T-helper 17 cell (primary cell): Measurements from ENCODE around the gene ERVK3-1. TPM values are rescaled to one million over a fixed set of nuclear protein-coding genes. Genes with fewer than 3 reads are reported as not detected.
"Not testable (repeated sequence)": the region's sequence is repeated elsewhere in the genome, so short reads cannot be mapped to it uniquely, and the experiment has no call there.

Experiments
- ATAC-seq: fragments of 150-1000 bp; cut with Tn5 transposase; 2 replicates; pipeline ENCODE4 v1.10.0; 2021; ENCODE audit warnings: mild to moderate bottlenecking, moderate library complexity
- DNase-seq, 3 donors: peaks; one replicate each; pipeline versions ENCODE4 v3.0.0 to v3.0.0-alpha.2; 2020 to 2021
- H3K9me3 ChIP-seq: one replicate; pipeline ENCODE4 v1.7.0; 2013; ENCODE audit warnings: low read length, mild to moderate bottlenecking; ENCODE audit not compliant: control insufficient read depth, poor library complexity, severe bottlenecking
- H3K27ac Mint-ChIP-seq: one replicate; pipeline ENCODE4 v1.8.0; 2022; ENCODE audit warnings: mild to moderate bottlenecking, moderate library complexity, mixed read lengths
- H3K27me3 Mint-ChIP-seq: one replicate; pipeline ENCODE4 v1.8.0; 2022; ENCODE audit warnings: mixed read lengths
- H3K36me3 Mint-ChIP-seq: one replicate; pipeline ENCODE4 v1.8.0; 2022; ENCODE audit warnings: low read depth, mixed read lengths
- H3K4me1 Mint-ChIP-seq: one replicate; pipeline ENCODE4 v1.8.0; 2022; ENCODE audit warnings: mild to moderate bottlenecking, mixed read lengths
- H3K4me3 Mint-ChIP-seq: one replicate; pipeline ENCODE4 v1.8.0; 2022; ENCODE audit warnings: mild to moderate bottlenecking, moderate library complexity, mixed read lengths
- total RNA-seq, 4 donors: library from RNA in 2 of 4; stranded (reverse) in 2 of 4; gene quantifications; one replicate each; pipeline ENCODE4 v1.2.3 and lab custom pipeline; 2022 to 2026

Gene ERVK3-1
- total RNA-seq, 2 donors from 2014 or later, result 108 to 110 TPM

GRCh38 chr19:58279042-58279924, 25.9 kb upstream of the ERVK3-1 start:
- peak; percentile 5 to 22 (median 18) for DNase-seq
- H3K36me3 Mint-ChIP-seq, result peaks cover 8% of the 10 kb centered on the region
- H3K4me1 Mint-ChIP-seq, result peaks cover 25% of the 10 kb centered on the region
- ATAC-seq, result no peak
- peak overlapping the region; percentile 95 for H3K27ac Mint-ChIP-seq
- no peaks in the 10 kb centered on the region for H3K27me3 Mint-ChIP-seq
- no peaks in the 10 kb centered on the region for H3K9me3 ChIP-seq
- peak overlapping the region; percentile 97 for H3K4me3 Mint-ChIP-seq

- DNase-seq (no peak), ATAC-seq (no peak)
- no peaks in the 10 kb centered on the region for H3K27me3 Mint-ChIP-seq
- no peaks in the 10 kb centered on the region for H3K9me3 ChIP-seq
- peaks cover 25% of the 10 kb centered on the region for H3K4me1 Mint-ChIP-seq
- H3K4me3 Mint-ChIP-seq, result peak overlapping the region; percentile 97
- peaks cover 8% of the 10 kb centered on the region for H3K36me3 Mint-ChIP-seq
- peak overlapping the region; percentile 95 for H3K27ac Mint-ChIP-seq
Measured at GRCh38 chr19:58279925-58280316, 25.3 kb upstream of the ERVK3-1 start.

- Mint-ChIP-seq H3K27ac (no peak overlapping the region), H3K27me3 (no peaks in the 10 kb centered on the region), H3K4me3 (no peak overlapping the region), H3K36me3 (peaks cover 8% of the 10 kb centered on the region), H3K4me1 (peaks cover 17% of the 10 kb centered on the region)
- ATAC-seq, result no peak
- no peaks in the 10 kb centered on the region for H3K9me3 ChIP-seq
- DNase-seq, result no peak
Measured at GRCh38 chr19:58284199-58284598, 21.0 kb upstream of the ERVK3-1 start.

- Mint-ChIP-seq H3K27me3 (no peaks in the 10 kb centered on the region), H3K4me1 (peaks cover 2% of the 10 kb centered on the region), H3K36me3 (peaks cover 14% of the 10 kb centered on the region), H3K4me3 (no peak overlapping the region), H3K27ac (no peak overlapping the region)
- no peak for ATAC-seq
- H3K9me3 ChIP-seq, result peaks cover 13% of the 10 kb centered on the region
- no peak for DNase-seq
Measured at GRCh38 chr19:58291943-58292342, 13.2 kb upstream of the ERVK3-1 start.

- H3K9me3 ChIP-seq, result peaks cover 13% of the 10 kb centered on the region
- Mint-ChIP-seq H3K27ac (no peak overlapping the region), H3K27me3 (no peaks in the 10 kb centered on the region), H3K4me1 (peaks cover 2% of the 10 kb centered on the region), H3K36me3 (peaks cover 9% of the 10 kb centered on the region), H3K4me3 (no peak overlapping the region)
- no peak for DNase-seq
- ATAC-seq, result no peak
Measured at GRCh38 chr19:58294743-58295374, 10.3 kb upstream of the ERVK3-1 start.

- ATAC-seq (no peak), DNase-seq (no peak)
- no peaks in the 10 kb centered on the region for H3K27me3 Mint-ChIP-seq
- no peak overlapping the region for H3K4me3 Mint-ChIP-seq
- peaks cover 13% of the 10 kb centered on the region for H3K9me3 ChIP-seq
- H3K4me1 Mint-ChIP-seq, result peaks cover 1% of the 10 kb centered on the region
- peaks cover 8% of the 10 kb centered on the region for H3K36me3 Mint-ChIP-seq
- no peak overlapping the region for H3K27ac Mint-ChIP-seq
Measured at GRCh38 chr19:58296104-58296503, 9.1 kb upstream of the ERVK3-1 start.

- Mint-ChIP-seq H3K36me3 (peaks cover 7% of the 10 kb centered on the region), H3K4me3 (no peak overlapping the region), H3K27me3 (no peaks in the 10 kb centered on the region), H3K4me1 (peaks cover 10% of the 10 kb centered on the region), H3K27ac (no peak overlapping the region)
- no peaks in the 10 kb centered on the region for H3K9me3 ChIP-seq
- DNase-seq (no peak), ATAC-seq (no peak)
Measured at GRCh38 chr19:58300620-58301019, 4.6 kb upstream of the ERVK3-1 start.

GRCh38 chr19:58304255-58304654, 922 bp upstream of the ERVK3-1 start:
- DNase-seq (no peak), ATAC-seq (no peak)
- H3K4me1 Mint-ChIP-seq, result peaks cover 28% of the 10 kb centered on the region
- no peaks in the 10 kb centered on the region for H3K9me3 ChIP-seq
- H3K27ac Mint-ChIP-seq, result peak overlapping the region; percentile 97
- H3K36me3 Mint-ChIP-seq, result peaks cover 6% of the 10 kb centered on the region
- no peaks in the 10 kb centered on the region for H3K27me3 Mint-ChIP-seq
- H3K4me3 Mint-ChIP-seq, result no peak overlapping the region

GRCh38 chr19:58304748-58305064, 471 bp upstream of the ERVK3-1 start:
- no peak for ATAC-seq
- peaks cover 32% of the 10 kb centered on the region for H3K4me1 Mint-ChIP-seq
- H3K4me3 Mint-ChIP-seq, result peak overlapping the region; percentile 99
- peak overlapping the region; percentile 97 for H3K27ac Mint-ChIP-seq
- H3K9me3 ChIP-seq, result no peaks in the 10 kb centered on the region
- H3K27me3 Mint-ChIP-seq, result no peaks in the 10 kb centered on the region
- H3K36me3 Mint-ChIP-seq, result peaks cover 6% of the 10 kb centered on the region
- no peak for DNase-seq

- DNase-seq (no peak), ATAC-seq (no peak)
- Mint-ChIP-seq H3K36me3 (peaks cover 9% of the 10 kb centered on the region), H3K4me1 (peaks cover 32% of the 10 kb centered on the region), H3K4me3 (peak overlapping the region; percentile 99), H3K27ac (peak overlapping the region; percentile 97), H3K27me3 (no peaks in the 10 kb centered on the region)
- no peaks in the 10 kb centered on the region for H3K9me3 ChIP-seq
Measured at GRCh38 chr19:58305932-58306323, 751 bp downstream of the ERVK3-1 start.

- Mint-ChIP-seq H3K4me1 (peaks cover 34% of the 10 kb centered on the region), H3K27ac (no peak overlapping the region), H3K27me3 (no peaks in the 10 kb centered on the region), H3K36me3 (peaks cover 15% of the 10 kb centered on the region), H3K4me3 (no peak overlapping the region)
- DNase-seq (no peak), ATAC-seq (no peak)
- no peaks in the 10 kb centered on the region for H3K9me3 ChIP-seq
Measured at GRCh38 chr19:58307736-58308135, 2.6 kb downstream of the ERVK3-1 start.

- DNase-seq, H3K4me3 Mint-ChIP-seq, ATAC-seq, H3K9me3 ChIP-seq, H3K27me3 Mint-ChIP-seq: not testable (repeated sequence)
- Mint-ChIP-seq H3K27ac (peak overlapping the region; percentile 70), H3K4me1 (peaks cover 25% of the 10 kb centered on the region), H3K36me3 (peaks cover 14% of the 10 kb centered on the region)
Measured at GRCh38 chr19:58310685-58311084, 5.5 kb downstream of the ERVK3-1 start.

- Mint-ChIP-seq H3K4me1 (peaks cover 20% of the 10 kb centered on the region), H3K27ac (no peak overlapping the region), H3K4me3 (no peak overlapping the region), H3K27me3 (no peaks in the 10 kb centered on the region), H3K36me3 (peaks cover 12% of the 10 kb centered on the region)
- DNase-seq (no peak), ATAC-seq (no peak)
- H3K9me3 ChIP-seq, result no peaks in the 10 kb centered on the region
Measured at GRCh38 chr19:58311345-58311865, 6.2 kb downstream of the ERVK3-1 start.
